Activated CD4-positive, alpha-beta T cell treated with anti-CD3 and anti-CD28 coated beads, Interleukin-2, amount 10 ng/mL, durations not matched to agents 24 days and 14 days (primary cell): Measurements from ENCODE around the gene PTCH1. TPM values are rescaled to one million over a fixed set of nuclear protein-coding genes. Genes with fewer than 3 reads are reported as not detected.

Experiments used
- DNase-seq: peaks from one replicate; pipeline ENCODE4 v3.0.0; 2022
- H3K27ac Mint-ChIP-seq: one replicate; pipeline ENCODE4 v1.8.0; 2022; ENCODE audit warnings: mild to moderate bottlenecking, mixed read lengths
- H3K27me3 Mint-ChIP-seq: one replicate; pipeline ENCODE4 v1.8.0; 2022; ENCODE audit warnings: mixed read lengths
- H3K36me3 Mint-ChIP-seq: one replicate; pipeline ENCODE4 v1.8.0; 2022; ENCODE audit warnings: low read depth, mild to moderate bottlenecking, mixed read lengths
- H3K4me1 Mint-ChIP-seq: one replicate; pipeline ENCODE4 v1.8.0; 2021; ENCODE audit warnings: mixed read lengths
- H3K4me3 Mint-ChIP-seq: one replicate; pipeline ENCODE4 v1.8.0; 2022; ENCODE audit warnings: mild to moderate bottlenecking, moderate library complexity, mixed read lengths
- H3K9me3 Mint-ChIP-seq: one replicate; pipeline ENCODE4 v1.8.0; 2021; ENCODE audit warnings: mixed read lengths
- intact Hi-C: fragments of 100-400 bp; cut with micrococcal nuclease; formaldehyde crosslinking; loops from one replicate; pipeline ENCODE4 v1.15.1; 2023
- total RNA-seq: library from RNA; stranded (reverse); gene quantifications from 2 replicates; pipeline ENCODE4 v1.2.3, GENCODE V29; 2022

PTCH1 gene
- total RNA-seq, 1 donor from 2014 or later: 4.2 TPM

GRCh38 chr9:95508968-95509850 is 7.6 kb downstream of the PTCH1 start:
- Mint-ChIP-seq H3K27me3 (peaks cover 64% of the 10 kb centered on the region), H3K4me3 (peak overlapping the region; percentile 86), H3K27ac (peak overlapping the region; percentile 68), H3K9me3 (no peaks in the 10 kb centered on the region), H3K4me1 (peaks cover 37% of the 10 kb centered on the region), H3K36me3 (no peaks in the 10 kb centered on the region)
- intact Hi-C loops: loop anchor here (1.0 to 5.0 kb wide), 4 partner anchors 15 to 708 kb away; partner anchors contain the start of gene FANCC
- DNase-seq: peak; percentile 87

- Mint-ChIP-seq H3K27me3 (peaks cover 59% of the 10 kb centered on the region), H3K4me3 (peak overlapping the region; percentile 92), H3K36me3 (no peaks in the 10 kb centered on the region), H3K27ac (no peak overlapping the region), H3K4me1 (peaks cover 38% of the 10 kb centered on the region), H3K9me3 (no peaks in the 10 kb centered on the region)
- DNase-seq: peak; percentile 78
- intact Hi-C loops: loop anchor here (2.0 to 5.0 kb wide), 3 partner anchors 192 to 709 kb away; partner anchors contain the start of gene FANCC
Measured at GRCh38 chr9:95508242-95508967, 8.4 kb downstream of the PTCH1 start.

GRCh38 chr9:95507464-95508241 is 9.1 kb downstream of the PTCH1 start:
- peak overlapping the region; percentile 54 for H3K27ac Mint-ChIP-seq

DNA sequence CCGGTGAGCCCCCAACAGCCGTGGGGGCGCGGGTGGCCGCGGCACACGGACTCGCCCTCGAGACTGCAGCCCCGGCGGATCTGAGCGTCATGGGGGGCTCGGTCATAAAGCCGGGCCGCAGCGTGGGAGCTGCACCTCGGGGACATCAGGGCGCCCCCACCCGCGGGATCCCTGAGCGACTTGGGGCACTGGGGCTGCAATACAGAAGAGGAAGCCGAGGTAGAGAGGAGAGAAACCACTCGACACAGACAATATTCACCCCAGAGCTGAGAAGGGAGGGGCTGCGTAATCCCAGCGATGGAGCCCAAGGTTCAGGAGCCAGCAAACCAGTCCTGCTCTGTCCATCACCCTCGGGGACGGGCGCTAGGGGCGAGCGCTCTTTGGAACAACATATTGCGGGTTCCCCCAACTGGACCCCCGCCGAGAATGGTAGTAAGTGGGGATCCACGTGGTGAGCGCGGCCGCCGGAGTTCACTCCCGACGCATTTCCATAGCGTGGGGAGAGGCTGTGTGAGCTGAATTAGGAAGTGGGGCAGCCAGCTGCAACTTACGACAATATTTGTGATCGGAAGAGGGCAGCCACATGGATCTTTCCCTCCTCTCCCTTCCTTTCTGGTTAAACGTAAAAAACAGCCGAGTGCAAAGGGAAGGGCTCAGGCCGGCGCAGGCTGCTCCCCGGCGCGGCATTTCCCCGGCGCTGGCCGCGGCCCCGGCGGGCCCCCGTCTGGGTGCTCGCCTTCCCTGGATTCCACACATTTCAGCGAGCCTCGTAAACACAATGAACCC is 9.9 kb downstream of the PTCH1 start:
- H3K4me1 Mint-ChIP-seq: peaks cover 35% of the 10 kb centered on the region
- peak overlapping the region; percentile 92 for H3K4me3 Mint-ChIP-seq
- H3K27ac Mint-ChIP-seq: peak overlapping the region; percentile 53
- H3K9me3 Mint-ChIP-seq: no peaks in the 10 kb centered on the region
- DNase-seq: peak; percentile 77
- H3K36me3 Mint-ChIP-seq: no peaks in the 10 kb centered on the region
- H3K27me3 Mint-ChIP-seq: peaks cover 59% of the 10 kb centered on the region
- intact Hi-C loops: loop anchor here (1.0 to 5.0 kb wide), 3 partner anchors 9 to 710 kb away; partner anchors contain the start of gene PTCH1

More at GRCh38 chr9:95507464-95508241, 9.1 kb downstream of the PTCH1 start:
- Mint-ChIP-seq H3K27me3 (peaks cover 59% of the 10 kb centered on the region), H3K4me1 (peaks cover 38% of the 10 kb centered on the region), H3K4me3 (peak overlapping the region; percentile 92), H3K9me3 (no peaks in the 10 kb centered on the region), H3K36me3 (no peaks in the 10 kb centered on the region)
- peak; percentile 84 for DNase-seq
- intact Hi-C loops: loop anchor here (1.0 to 5.0 kb wide), 4 partner anchors 9 to 710 kb away; partner anchors contain the start of genes FANCC and PTCH1

DNA sequence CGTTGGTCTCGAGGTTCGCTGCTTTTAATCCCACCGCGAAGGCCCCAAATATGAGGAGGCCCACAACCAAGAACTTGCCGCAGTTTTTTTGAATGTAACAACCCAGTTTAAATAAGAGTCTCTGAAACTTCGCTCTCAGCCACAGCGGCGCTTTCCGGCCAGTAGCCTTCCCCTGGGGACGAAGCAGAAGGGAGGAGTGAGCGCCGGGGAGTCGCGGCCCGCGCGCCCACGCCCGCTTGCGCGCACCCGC is 10.4 kb downstream of the PTCH1 start:
- H3K4me3 Mint-ChIP-seq: peak overlapping the region; percentile 92
- no peaks in the 10 kb centered on the region for H3K36me3 Mint-ChIP-seq
- peak; percentile 73 for DNase-seq
- peaks cover 58% of the 10 kb centered on the region for H3K27me3 Mint-ChIP-seq
- H3K27ac Mint-ChIP-seq: peak overlapping the region; percentile 45
- H3K4me1 Mint-ChIP-seq: peaks cover 32% of the 10 kb centered on the region
- H3K9me3 Mint-ChIP-seq: no peaks in the 10 kb centered on the region
- intact Hi-C loops: loop anchor here (5.0 kb wide), 2 partner anchors 511 to 711 kb away; no protein-coding TSS in a partner anchor

DNA sequence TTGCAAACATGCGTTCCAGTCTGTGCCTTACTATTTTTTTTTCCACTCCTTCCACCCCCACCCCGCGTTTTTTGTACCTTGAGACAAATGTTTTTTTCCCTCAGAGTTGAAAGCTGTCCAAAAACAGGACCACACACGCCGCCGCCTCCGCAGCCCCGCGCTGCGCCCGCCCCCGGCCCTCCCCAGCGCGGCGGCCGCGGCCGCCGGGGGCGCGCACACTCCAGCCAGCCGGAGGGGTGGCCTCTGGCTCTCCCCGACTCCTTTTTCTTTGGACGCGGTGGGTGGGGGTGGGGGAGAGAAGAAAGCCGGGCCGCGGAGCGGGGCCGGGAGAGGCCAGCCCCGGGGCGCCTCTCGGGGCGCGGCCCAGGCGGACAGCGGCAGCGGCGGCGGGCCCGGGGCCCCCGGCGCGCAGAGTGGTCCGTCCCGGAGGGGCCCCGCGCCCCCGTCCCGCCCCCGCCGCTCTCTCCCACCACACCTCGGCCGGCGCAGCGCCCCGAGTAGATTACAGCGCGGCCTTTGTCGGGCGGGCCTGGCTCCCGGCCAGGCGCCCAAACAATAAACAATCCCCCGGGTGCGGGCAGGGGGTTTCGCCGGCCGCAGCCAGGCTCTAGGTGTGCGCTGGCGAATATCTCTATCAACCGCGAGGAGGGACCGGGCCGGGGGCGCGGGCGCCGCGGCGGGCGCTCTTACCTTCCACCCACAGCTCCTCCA is 10.9 kb downstream of the PTCH1 start:
- no peak for DNase-seq
- Mint-ChIP-seq H3K27me3 (peaks cover 61% of the 10 kb centered on the region), H3K4me3 (peak overlapping the region; percentile 92), H3K9me3 (no peaks in the 10 kb centered on the region), H3K36me3 (no peaks in the 10 kb centered on the region), H3K27ac (peak overlapping the region; percentile 45), H3K4me1 (peaks cover 30% of the 10 kb centered on the region)
- intact Hi-C loops: loop anchor here (5.0 kb wide), 2 partner anchors 511 to 711 kb away; no protein-coding TSS in a partner anchor

GRCh38 chr9:95505072-95505716 is 11.6 kb downstream of the PTCH1 start:
- peak overlapping the region; percentile 83 for H3K4me3 Mint-ChIP-seq
- no peaks in the 10 kb centered on the region for H3K9me3 Mint-ChIP-seq
- no peaks in the 10 kb centered on the region for H3K36me3 Mint-ChIP-seq
- intact Hi-C loops: loop anchor here (5.0 kb wide), 2 partner anchors 512 to 712 kb away; no protein-coding TSS in a partner anchor
- peak overlapping the region; percentile 22 for H3K27ac Mint-ChIP-seq
- H3K27me3 Mint-ChIP-seq: peaks cover 63% of the 10 kb centered on the region
- H3K4me1 Mint-ChIP-seq: peaks cover 28% of the 10 kb centered on the region
- no peak for DNase-seq

- intact Hi-C loops: no loop called here
- H3K27ac Mint-ChIP-seq: no peak overlapping the region
- no peaks in the 10 kb centered on the region for H3K36me3 Mint-ChIP-seq
- DNase-seq: no peak
- H3K27me3 Mint-ChIP-seq: peaks cover 62% of the 10 kb centered on the region
- no peaks in the 10 kb centered on the region for H3K9me3 Mint-ChIP-seq
- no peak overlapping the region for H3K4me3 Mint-ChIP-seq
- peaks cover 20% of the 10 kb centered on the region for H3K4me1 Mint-ChIP-seq
Measured at GRCh38 chr9:95504053-95504963, 12.5 kb downstream of the PTCH1 start.

GRCh38 chr9:95503369-95503768 is 13.4 kb downstream of the PTCH1 start:
- no peak for DNase-seq
- Mint-ChIP-seq H3K4me3 (no peak overlapping the region), H3K4me1 (peaks cover 17% of the 10 kb centered on the region), H3K27me3 (peaks cover 65% of the 10 kb centered on the region), H3K36me3 (no peaks in the 10 kb centered on the region), H3K9me3 (no peaks in the 10 kb centered on the region), H3K27ac (no peak overlapping the region)
- intact Hi-C loops: no loop called here

- Mint-ChIP-seq H3K4me1 (peaks cover 16% of the 10 kb centered on the region), H3K27ac (no peak overlapping the region), H3K9me3 (no peaks in the 10 kb centered on the region), H3K27me3 (peaks cover 64% of the 10 kb centered on the region), H3K4me3 (no peak overlapping the region), H3K36me3 (no peaks in the 10 kb centered on the region)
- no peak for DNase-seq
- intact Hi-C loops: no loop called here
Measured at GRCh38 chr9:95502248-95502647, 14.5 kb downstream of the PTCH1 start.

GRCh38 chr9:95499847-95500246 is 16.9 kb downstream of the PTCH1 start:
- H3K4me3 Mint-ChIP-seq: no peak overlapping the region
- no peak for DNase-seq
- H3K9me3 Mint-ChIP-seq: no peaks in the 10 kb centered on the region
- H3K36me3 Mint-ChIP-seq: no peaks in the 10 kb centered on the region
- no peak overlapping the region for H3K27ac Mint-ChIP-seq
- H3K27me3 Mint-ChIP-seq: peaks cover 54% of the 10 kb centered on the region
- intact Hi-C loops: no loop called here
- peaks cover 19% of the 10 kb centered on the region for H3K4me1 Mint-ChIP-seq
